ENCODE data around the gene MRPL38. TPM values are rescaled to one million over a fixed set of nuclear protein-coding genes. Genes with fewer than 3 reads are reported as not detected.
"Not testable (repeated sequence)": the region's sequence is repeated elsewhere in the genome, so short reads cannot be mapped to it uniquely, and the experiment has no call there.

The MRPL38 gene
- total RNA-seq, 2 experiments from 2014 or later, result 112 to 198 TPM

DNA sequence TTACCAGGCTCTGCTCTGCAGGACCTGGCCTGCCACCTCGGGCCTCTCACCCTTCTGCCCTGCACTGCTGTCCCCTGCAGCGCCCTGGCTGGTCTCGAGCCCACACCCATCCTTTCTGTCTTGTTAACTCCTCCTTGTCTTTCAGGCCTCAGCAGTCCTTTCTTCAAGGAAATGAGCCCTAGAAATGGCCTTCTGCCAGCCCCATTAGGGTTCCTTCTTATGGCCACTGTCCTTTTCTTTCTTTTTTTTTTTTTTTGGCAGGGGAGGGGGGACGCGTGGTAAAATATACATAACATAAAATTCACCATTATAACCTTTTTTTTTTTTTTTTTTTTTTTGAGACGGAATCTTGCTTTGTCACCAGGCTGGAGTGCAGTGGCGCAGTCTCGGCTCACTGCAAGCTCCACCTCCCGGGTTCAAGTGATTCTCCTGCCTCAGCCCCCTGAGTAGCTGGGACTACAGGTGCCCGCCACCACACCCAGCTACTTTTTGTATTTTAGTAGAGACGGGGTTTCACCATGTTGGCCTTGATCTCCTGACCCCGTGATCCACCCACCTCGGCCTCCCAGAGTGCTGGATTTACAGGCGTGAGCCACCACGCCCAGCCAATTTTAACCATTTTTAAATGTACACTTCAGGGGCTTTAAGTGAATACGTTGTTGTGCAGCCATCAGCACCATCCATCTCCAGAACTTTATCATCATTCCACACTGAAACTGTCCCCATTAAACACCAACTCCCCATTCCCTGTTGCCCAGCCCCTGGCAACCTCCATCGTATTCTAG, 39.1 kb downstream of the MRPL38 start:
- H3K4me3 ChIP-seq (ENCODE audit: low read depth, low read length, poor library complexity, severe bottlenecking); H3K4me2 ChIP-seq (ENCODE audit: low read length); H4K20me1 ChIP-seq (ENCODE audit: insufficient read depth, low read length); DNase-seq (ENCODE audit: low spot score); H3K79me2 ChIP-seq (ENCODE audit: insufficient read depth, low read depth, low read length); H2AFZ ChIP-seq (ENCODE audit: low read length); H3K36me3 ChIP-seq (ENCODE audit: insufficient read depth, low read length); H3K9me3 ChIP-seq (ENCODE audit: low read length); H3K9me2 ChIP-seq (ENCODE audit: insufficient read depth, low read length); intact Hi-C loops (cut with micrococcal nuclease; ENCODE audit: unreplicated experiment); BruUV-seq (replicated peaks): not testable (repeated sequence)
- H3K4me1 ChIP-seq (ENCODE audit: insufficient read depth, low read length, poor library complexity, severe bottlenecking), result peaks cover 18% of the 10 kb centered on the region
- ChIA-PET POLR2A (interaction anchor here (0.7 to 1.4 kb wide), 5 partner anchors 10 to 676 kb away, joined by 3 to 8 read pairs (median 3); partner anchors contain the start of gene WBP2), CTCF (ENCODE audit: unreplicated experiment) (interaction anchor here (0.6 to 1.0 kb wide), 3 partner anchors 10 to 165 kb away, joined by 3 to 5 read pairs (median 3); partner anchors contain the start of gene WBP2)
- peak overlapping the region; percentile 45 for H3K27ac ChIP-seq (ENCODE audit: low read depth, low read length, poor library complexity, severe bottlenecking)

DNA sequence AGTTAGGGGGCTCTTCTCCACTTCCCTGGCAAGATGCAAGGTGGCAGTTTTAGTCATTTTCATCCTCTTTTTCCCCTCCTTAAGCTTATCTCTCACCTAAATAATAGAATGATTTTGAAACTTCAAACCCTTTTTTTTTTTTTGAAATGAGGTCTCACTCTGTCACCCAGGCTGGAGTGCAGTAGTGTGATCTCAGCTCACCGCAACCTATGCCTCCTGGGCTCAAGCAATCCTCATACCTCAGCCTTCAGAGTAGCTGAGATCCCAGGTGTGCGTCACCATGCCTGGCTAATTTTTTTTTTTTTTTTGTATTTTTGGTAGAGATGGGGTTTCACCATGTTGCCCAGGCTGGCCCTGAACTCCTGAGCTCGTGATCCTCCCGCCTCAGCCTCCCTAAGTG, 39.8 kb downstream of the MRPL38 start:
- H3K36me3 ChIP-seq (ENCODE audit: insufficient read depth, low read length); H4K20me1 ChIP-seq (ENCODE audit: insufficient read depth, low read length); intact Hi-C loops (cut with micrococcal nuclease; ENCODE audit: unreplicated experiment); BruUV-seq (replicated peaks); H3K79me2 ChIP-seq (ENCODE audit: insufficient read depth, low read depth, low read length); H3K9me2 ChIP-seq (ENCODE audit: insufficient read depth, low read length); H3K9me3 ChIP-seq (ENCODE audit: low read length); DNase-seq (ENCODE audit: low spot score): not testable (repeated sequence)
- Histone ChIP-seq H2AFZ (ENCODE audit: low read length) (peak overlapping the region; percentile 57; the same call in 1 of the 2 replicates), H3K27ac (ENCODE audit: low read depth, low read length, poor library complexity, severe bottlenecking) (peak overlapping the region; percentile 45), H3K4me2 (ENCODE audit: low read length) (peak overlapping the region; percentile 51), H3K4me1 (ENCODE audit: insufficient read depth, low read length, poor library complexity, severe bottlenecking) (peaks cover 18% of the 10 kb centered on the region), H3K4me3 (ENCODE audit: low read depth, low read length, poor library complexity, severe bottlenecking) (peak overlapping the region; percentile 5)
- ChIA-PET CTCF (ENCODE audit: unreplicated experiment) (interaction anchor here (0.6 to 1.0 kb wide), 3 partner anchors 10 to 165 kb away, joined by 3 to 5 read pairs (median 3); partner anchors contain the start of gene WBP2), POLR2A (interaction anchor here (0.6 to 1.4 kb wide), 9 partner anchors 9 to 498 kb away, joined by 3 to 8 read pairs (median 3); partner anchors contain the start of gene WBP2)

DNA sequence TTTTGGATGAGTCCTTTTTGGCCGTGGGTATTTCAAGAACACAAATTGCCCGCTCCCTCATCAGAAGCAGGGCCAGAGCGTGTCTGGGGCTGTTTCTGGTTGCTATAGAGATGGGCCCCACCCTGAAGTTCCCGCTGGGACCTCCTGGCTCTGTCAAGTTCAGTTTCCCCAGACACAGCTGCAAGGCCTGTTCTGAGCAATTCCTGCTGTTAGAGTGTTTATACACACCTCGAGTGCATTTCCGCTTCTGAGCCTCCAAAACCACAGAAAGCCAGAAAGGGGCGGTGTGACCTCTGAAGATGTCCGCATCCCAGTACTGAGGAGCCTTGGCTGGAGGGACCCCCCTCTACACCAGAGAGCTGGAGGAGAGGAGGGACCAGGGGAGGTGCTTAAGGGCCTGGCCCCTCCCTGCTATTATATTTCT, 40.2 kb downstream of the MRPL38 start:
- TF ChIP-seq, protein P1, sequence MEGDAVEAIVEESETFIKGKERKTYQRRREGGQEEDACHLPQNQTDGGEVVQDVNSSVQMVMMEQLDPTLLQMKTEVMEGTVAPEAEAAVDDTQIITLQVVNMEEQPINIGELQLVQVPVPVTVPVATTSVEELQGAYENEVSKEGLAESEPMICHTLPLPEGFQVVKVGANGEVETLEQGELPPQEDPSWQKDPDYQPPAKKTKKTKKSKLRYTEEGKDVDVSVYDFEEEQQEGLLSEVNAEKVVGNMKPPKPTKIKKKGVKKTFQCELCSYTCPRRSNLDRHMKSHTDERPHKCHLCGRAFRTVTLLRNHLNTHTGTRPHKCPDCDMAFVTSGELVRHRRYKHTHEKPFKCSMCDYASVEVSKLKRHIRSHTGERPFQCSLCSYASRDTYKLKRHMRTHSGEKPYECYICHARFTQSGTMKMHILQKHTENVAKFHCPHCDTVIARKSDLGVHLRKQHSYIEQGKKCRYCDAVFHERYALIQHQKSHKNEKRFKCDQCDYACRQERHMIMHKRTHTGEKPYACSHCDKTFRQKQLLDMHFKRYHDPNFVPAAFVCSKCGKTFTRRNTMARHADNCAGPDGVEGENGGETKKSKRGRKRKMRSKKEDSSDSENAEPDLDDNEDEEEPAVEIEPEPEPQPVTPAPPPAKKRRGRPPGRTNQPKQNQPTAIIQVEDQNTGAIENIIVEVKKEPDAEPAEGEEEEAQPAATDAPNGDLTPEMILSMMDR (conservative IDR thresholded peaks at IDR 0.05; ENCODE audit: low read length), result peak; percentile 42
- TF ChIP-seq EZH2phosphoT487 (IDR thresholded peaks at IDR 0.05; ENCODE audit: borderline replicate concordance, low read depth, low read length), result no peak
- Histone ChIP-seq H3K4me3 (ENCODE audit: low read depth, low read length, poor library complexity, severe bottlenecking) (peak overlapping the region; percentile 5), H3K36me3 (ENCODE audit: insufficient read depth, low read length) (no peaks in the 10 kb centered on the region), H3K4me2 (ENCODE audit: low read length) (peak overlapping the region; percentile 51), H3K79me2 (ENCODE audit: insufficient read depth, low read depth, low read length) (no peaks in the 10 kb centered on the region), H3K27ac (ENCODE audit: low read depth, low read length, poor library complexity, severe bottlenecking) (peak overlapping the region; percentile 45), H3K9me3 (ENCODE audit: low read length) (no peaks in the 10 kb centered on the region), H3K4me1 (ENCODE audit: insufficient read depth, low read length, poor library complexity, severe bottlenecking) (peaks cover 20% of the 10 kb centered on the region), H3K9me2 (ENCODE audit: insufficient read depth, low read length) (no peaks in the 10 kb centered on the region), H4K20me1 (ENCODE audit: insufficient read depth, low read length) (no peaks in the 10 kb centered on the region), H2AFZ (ENCODE audit: low read length) (peak overlapping the region; percentile 57; the same call in 1 of the 2 replicates)
- intact Hi-C loops (cut with micrococcal nuclease; ENCODE audit: unreplicated experiment), result no loop called here
- DNase-seq (ENCODE audit: low spot score), result peak; percentile 89
- no TSS peak for BruUV-seq (replicated peaks)
- ChIA-PET CTCF (ENCODE audit: unreplicated experiment) (interaction anchor here (1.0 kb wide), 2 partner anchors 9 to 12 kb away, joined by 3 to 5 read pairs; partner anchors contain the start of gene WBP2), POLR2A (interaction anchor here (0.6 to 1.4 kb wide), 8 partner anchors 8 to 498 kb away, joined by 3 to 8 read pairs (median 3); no protein-coding TSS in a partner anchor)
